GM23248 (cell line): Measurements from ENCODE around the gene LACTBL1. TPM values are rescaled to one million over a fixed set of nuclear protein-coding genes. Genes with fewer than 3 reads are reported as not detected.
A peak's percentile ranks its signal among the peaks of the same experiment; 100 is the strongest.

ENCODE experiments used
- DNase-seq: peaks from one replicate; pipeline ENCODE4 v3.0.0-alpha.2; 2015
- H2AFZ ChIP-seq: fragments of 200-600 bp; sonication (generic); 2 replicates; pipeline ENCODE4 v1.6.1; 2016; ENCODE audit warnings: antibody characterized with exemption
- H3F3A ChIP-seq: fragments of 200-600 bp; sonication (generic); 2 replicates; pipeline ENCODE4 v1.6.1; 2016; ENCODE audit warnings: mild to moderate bottlenecking, antibody characterized with exemption, mixed run types; ENCODE audit not compliant: insufficient read depth
- H3K27ac ChIP-seq: fragments of 200-600 bp; sonication (generic); 2 replicates; pipeline ENCODE4 v1.5.1; 2016; ENCODE audit warnings: mild to moderate bottlenecking
- H3K27me3 ChIP-seq: fragments of 200-600 bp; sonication (generic); replicated peaks from 2 replicates; pipeline ENCODE4 v1.6.1; 2016; ENCODE audit warnings: mild to moderate bottlenecking; ENCODE audit not compliant: insufficient read depth
- H3K36me3 ChIP-seq: fragments of 200-600 bp; sonication (generic); 2 replicates; pipeline ENCODE4 v1.6.1; 2016; ENCODE audit warnings: low read depth, mild to moderate bottlenecking
- H3K4me1 ChIP-seq: fragments of 200-600 bp; sonication (generic); 2 replicates; pipeline ENCODE4 v1.6.1; 2016; ENCODE audit warnings: mild to moderate bottlenecking; ENCODE audit not compliant: insufficient read depth
- H3K4me2 ChIP-seq: fragments of 200-600 bp; sonication (generic); one replicate; pipeline ENCODE4 v1.6.1; 2016; ENCODE audit warnings: mild to moderate bottlenecking; ENCODE audit not compliant: unreplicated experiment
- H3K4me3 ChIP-seq: fragments of 200-600 bp; sonication (generic); 2 replicates; pipeline ENCODE4 v1.5.1; 2016; ENCODE audit warnings: mild to moderate bottlenecking
- H3K79me2 ChIP-seq: fragments of 200-600 bp; sonication (generic); 2 replicates; pipeline ENCODE4 v1.6.1; 2016; ENCODE audit warnings: mild to moderate bottlenecking; ENCODE audit not compliant: insufficient read depth
- H3K9ac ChIP-seq: fragments of 200-600 bp; sonication (generic); 2 replicates; pipeline ENCODE4 v1.6.1; 2016; ENCODE audit warnings: mild to moderate bottlenecking
- H3K9me2 ChIP-seq: fragments of 200-600 bp; sonication (generic); 2 replicates; pipeline ENCODE4 v1.6.1; 2016; ENCODE audit warnings: mixed run types, mild to moderate bottlenecking, moderate library complexity; ENCODE audit not compliant: insufficient read depth
- H3K9me3 ChIP-seq: fragments of 200-600 bp; sonication (generic); one replicate; pipeline ENCODE4 v1.6.1; 2017; ENCODE audit warnings: low read depth
- H4K20me1 ChIP-seq: fragments of 200-600 bp; sonication (generic); 2 replicates; pipeline ENCODE4 v1.6.0; 2016; ENCODE audit not compliant: insufficient read depth
- EZH2 ChIP-seq: fragments of 200-600 bp; sonication (generic); IDR thresholded peaks from 2 replicates; pipeline ENCODE4 v1.6.1; 2018; ENCODE audit warnings: antibody characterized with exemption, mild to moderate bottlenecking; ENCODE audit not compliant: insufficient read depth, poor library complexity, severe bottlenecking
- EZH2phosphoT487 ChIP-seq: fragments of 200-600 bp; sonication (generic); IDR thresholded peaks from 2 replicates; pipeline ENCODE4 v1.6.1; 2018; ENCODE audit warnings: antibody characterized with exemption, moderate library complexity, mild to moderate bottlenecking, low read depth; ENCODE audit not compliant: insufficient read depth
- WGBS, 2 experiments: methylation state at CpG; one replicate each; pipeline ENCODE4 v1.1.6; 2015 to 2017; ENCODE audit warnings: low lambda C conversion rate in 2 of 2, low coverage in 1 of 2; ENCODE audit errors: missing lambda C conversion rate in 2 of 2; 5-methylcytosine and 5-hydroxymethylcytosine counted together
- in situ Hi-C: fragments of 300-500 bp; cut with MboI; formaldehyde crosslinking; loops from 2 replicates; pipeline ENCODE4 v1.15.0; 2020
- polyA plus RNA-seq: library from polyadenylated mRNA; unstranded; fragments of >200 nt; fragmentation: Nextera tagmentation; extraction: Ambion mirVana; gene quantifications from 2 replicates; pipeline ENCODE4 v1.2.1, GENCODE V29; 2016
- total RNA-seq: library from RNA; depleted of rRNA; stranded (reverse); fragments of >200 nt; shearing (Covaris generic); gene quantifications from 2 replicates; pipeline ENCODE4 v1.2.3, GENCODE V29; 2014

Gene LACTBL1
- total and polyA plus RNA-seq, 2 experiments from 2014 or later = not detected

DNA sequence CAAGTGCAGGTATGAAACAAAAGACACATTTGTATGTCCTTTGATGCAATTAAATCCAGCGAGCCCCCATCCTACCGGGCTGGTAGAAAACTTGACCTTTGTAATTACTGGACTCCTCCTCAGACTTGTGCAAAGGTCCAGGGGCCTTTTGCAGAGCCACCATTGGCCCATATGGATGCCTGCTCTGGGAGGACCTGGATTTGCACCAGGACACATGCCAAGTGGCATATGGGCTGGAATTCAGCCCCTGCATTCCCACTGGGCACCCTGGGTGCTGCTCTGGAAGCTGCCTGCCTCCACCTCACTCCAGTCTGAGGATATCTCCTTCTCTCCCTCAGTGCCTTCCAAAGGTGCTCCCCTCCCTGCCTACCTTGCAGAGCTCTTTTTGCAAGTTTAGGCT, 36.0 kb downstream of the LACTBL1 start:
- in situ Hi-C loops = loop anchor here (25.0 kb wide), 1 partner anchor 499 kb away; no protein-coding TSS in a partner anchor

GRCh38 chr1:22935433-22935832, 37.2 kb downstream of the LACTBL1 start:
- Histone ChIP-seq H3K79me2 (no peaks in the 10 kb centered on the region), H4K20me1 (no peaks in the 10 kb centered on the region), H3K9ac (no peak overlapping the region), H3K36me3 (no peaks in the 10 kb centered on the region), H3K27ac (no peak overlapping the region), H3K4me3 (no peak overlapping the region), H3K4me1 (no peaks in the 10 kb centered on the region), H3K9me3 (no peaks in the 10 kb centered on the region), H3K27me3 (peaks cover 7% of the 10 kb centered on the region; the same call in 1 of the 2 replicates), H3F3A (no peaks in the 10 kb centered on the region), H3K4me2 (no peak overlapping the region), H3K9me2 (no peaks in the 10 kb centered on the region), H2AFZ (no peak overlapping the region)
- no peak for DNase-seq
- no peak for TF ChIP-seq EZH2
- WGBS, 2 experiments = 84 to 89% methylated on average over 3 of the region's 3 CpGs
- in situ Hi-C loops = loop anchor here (25.0 kb wide), 1 partner anchor 498 kb away; no protein-coding TSS in a partner anchor

More for the DNA sequence above, 36.0 kb downstream of the LACTBL1 start:
- no peak overlapping the region for H3K9ac ChIP-seq
- no peak overlapping the region for H3K4me3 ChIP-seq
- H3K27me3 ChIP-seq = peaks cover 7% of the 10 kb centered on the region; the same call in 1 of the 2 replicates
- H3K27ac ChIP-seq = no peak overlapping the region
- H4K20me1 ChIP-seq = no peaks in the 10 kb centered on the region
- no peak overlapping the region for H2AFZ ChIP-seq
- no peaks in the 10 kb centered on the region for H3K9me2 ChIP-seq
- no peaks in the 10 kb centered on the region for H3K79me2 ChIP-seq
- no peak overlapping the region for H3K4me2 ChIP-seq
- no peaks in the 10 kb centered on the region for H3K36me3 ChIP-seq
- TF ChIP-seq EZH2phosphoT487 (no peak), EZH2 (no peak)
- H3K9me3 ChIP-seq = no peaks in the 10 kb centered on the region
- WGBS, 2 experiments = 25 to 67% methylated on average over 1 to 2 of the region's 2 CpGs
- no peak for DNase-seq
- H3F3A ChIP-seq = no peaks in the 10 kb centered on the region
- no peaks in the 10 kb centered on the region for H3K4me1 ChIP-seq

- no peaks in the 10 kb centered on the region for H3K4me1 ChIP-seq
- H3F3A ChIP-seq = no peaks in the 10 kb centered on the region
- TF ChIP-seq EZH2phosphoT487 (no peak), EZH2 (no peak)
- no peaks in the 10 kb centered on the region for H3K79me2 ChIP-seq
- DNase-seq = no peak
- no peak overlapping the region for H3K4me3 ChIP-seq
- no peaks in the 10 kb centered on the region for H3K9me2 ChIP-seq
- peaks cover 7% of the 10 kb centered on the region; the same call in 1 of the 2 replicates for H3K27me3 ChIP-seq
- no peaks in the 10 kb centered on the region for H3K36me3 ChIP-seq
- no peak overlapping the region for H3K27ac ChIP-seq
- in situ Hi-C loops = loop anchor here (25.0 kb wide), 1 partner anchor 496 kb away; no protein-coding TSS in a partner anchor
- no peak overlapping the region for H3K9ac ChIP-seq
- no peaks in the 10 kb centered on the region for H3K9me3 ChIP-seq
- no peak overlapping the region for H2AFZ ChIP-seq
- no peak overlapping the region for H3K4me2 ChIP-seq
- H4K20me1 ChIP-seq = no peaks in the 10 kb centered on the region
- WGBS, 2 experiments = 48 to 52% methylated on average over 4 of the region's 4 CpGs
These were observed 39.7 kb downstream of the LACTBL1 start for GRCh38 chr1:22932803-22933470.

DNA sequence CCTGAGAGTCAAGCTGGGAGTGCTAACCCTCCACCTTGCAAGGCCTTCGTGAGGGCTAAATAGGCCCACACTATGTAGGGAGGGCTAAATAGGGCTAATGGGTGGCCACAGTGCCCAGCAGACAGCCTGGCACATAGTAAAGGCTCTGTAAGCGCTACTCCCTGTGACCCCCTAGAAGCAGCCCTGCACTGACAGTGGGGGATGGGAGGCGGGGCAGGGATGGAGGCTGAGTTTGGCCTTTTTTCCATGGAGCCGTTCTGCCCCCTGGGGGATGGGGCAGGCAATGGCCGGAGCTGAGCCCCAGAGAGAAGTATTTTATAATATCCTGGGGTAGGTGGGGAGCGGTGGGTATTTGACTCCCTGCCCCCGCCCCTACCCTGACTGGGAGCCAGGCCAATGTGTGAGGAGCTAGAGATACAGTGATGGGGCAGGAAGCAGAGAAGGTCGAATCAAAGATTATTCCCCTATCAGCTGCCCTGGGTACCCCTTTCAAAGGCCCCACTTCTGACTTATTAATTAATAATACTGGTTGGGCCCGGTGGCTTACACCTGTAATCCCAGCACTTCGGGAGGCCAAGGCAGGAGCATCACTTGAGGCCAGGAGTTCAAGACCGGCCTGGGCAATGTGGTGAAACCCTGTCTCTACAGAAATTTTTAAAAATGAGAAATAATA, 42.3 kb downstream of the LACTBL1 start:
- 17 to 21% methylated on average over 11 of the region's 11 CpGs for WGBS, 2 experiments
- in situ Hi-C loops = loop anchor here (25.0 kb wide), 1 partner anchor 493 kb away; no protein-coding TSS in a partner anchor

More for the DNA sequence above, 42.3 kb downstream of the LACTBL1 start:
- peak; percentile 65 for DNase-seq
- Histone ChIP-seq H3K4me2 (no peak overlapping the region), H3K9me3 (no peaks in the 10 kb centered on the region), H3K27me3 (peaks cover 7% of the 10 kb centered on the region; the same call in 1 of the 2 replicates), H3K4me3 (no peak overlapping the region), H3F3A (no peaks in the 10 kb centered on the region), H3K36me3 (no peaks in the 10 kb centered on the region), H4K20me1 (no peaks in the 10 kb centered on the region), H3K79me2 (no peaks in the 10 kb centered on the region), H3K4me1 (no peaks in the 10 kb centered on the region), H3K27ac (no peak overlapping the region), H3K9ac (no peak overlapping the region), H3K9me2 (no peaks in the 10 kb centered on the region), H2AFZ (no peak overlapping the region)
- TF ChIP-seq EZH2 (no peak), EZH2phosphoT487 (no peak)
